WI38 (cell line): ENCODE measurements around the gene VWA1.

ENCODE experiments used
- H3K4me3 ChIP-seq: 2 replicates; pipeline ENCODE4 v1.5.1; 2011; ENCODE audit warnings: low read depth, mild to moderate bottlenecking, control low read depth, low read length
- TF ChIP-seq, protein P1 (sequence below): IDR thresholded peaks from 2 replicates; pipeline ENCODE4 v1.5.1; 2012; ENCODE audit warnings: low read depth, mild to moderate bottlenecking, control low read depth, low read length

VWA1 gene

DNA sequence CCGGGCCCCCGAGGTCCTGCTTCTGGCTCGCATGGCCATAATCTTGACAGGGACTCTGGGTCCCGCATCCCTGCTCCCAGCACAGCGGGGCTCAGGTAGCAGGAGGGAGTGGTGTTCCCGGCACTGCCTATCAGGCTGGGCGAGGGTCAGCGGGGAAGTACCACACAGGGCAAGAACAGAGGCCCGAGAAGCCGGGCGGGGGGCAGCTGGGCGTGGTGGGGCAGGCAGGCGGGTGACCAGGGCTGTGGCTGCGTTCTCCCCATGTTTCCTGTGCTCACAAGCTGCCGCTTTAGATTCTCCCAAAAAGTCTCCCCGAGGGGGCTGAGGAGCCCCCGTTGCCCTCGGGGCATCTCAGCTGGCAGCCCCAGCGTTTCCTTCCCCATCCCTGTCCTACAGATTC, 54.4 kb downstream of the VWA1 start:
- TF ChIP-seq, protein P1, sequence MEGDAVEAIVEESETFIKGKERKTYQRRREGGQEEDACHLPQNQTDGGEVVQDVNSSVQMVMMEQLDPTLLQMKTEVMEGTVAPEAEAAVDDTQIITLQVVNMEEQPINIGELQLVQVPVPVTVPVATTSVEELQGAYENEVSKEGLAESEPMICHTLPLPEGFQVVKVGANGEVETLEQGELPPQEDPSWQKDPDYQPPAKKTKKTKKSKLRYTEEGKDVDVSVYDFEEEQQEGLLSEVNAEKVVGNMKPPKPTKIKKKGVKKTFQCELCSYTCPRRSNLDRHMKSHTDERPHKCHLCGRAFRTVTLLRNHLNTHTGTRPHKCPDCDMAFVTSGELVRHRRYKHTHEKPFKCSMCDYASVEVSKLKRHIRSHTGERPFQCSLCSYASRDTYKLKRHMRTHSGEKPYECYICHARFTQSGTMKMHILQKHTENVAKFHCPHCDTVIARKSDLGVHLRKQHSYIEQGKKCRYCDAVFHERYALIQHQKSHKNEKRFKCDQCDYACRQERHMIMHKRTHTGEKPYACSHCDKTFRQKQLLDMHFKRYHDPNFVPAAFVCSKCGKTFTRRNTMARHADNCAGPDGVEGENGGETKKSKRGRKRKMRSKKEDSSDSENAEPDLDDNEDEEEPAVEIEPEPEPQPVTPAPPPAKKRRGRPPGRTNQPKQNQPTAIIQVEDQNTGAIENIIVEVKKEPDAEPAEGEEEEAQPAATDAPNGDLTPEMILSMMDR, result no peak

DNA sequence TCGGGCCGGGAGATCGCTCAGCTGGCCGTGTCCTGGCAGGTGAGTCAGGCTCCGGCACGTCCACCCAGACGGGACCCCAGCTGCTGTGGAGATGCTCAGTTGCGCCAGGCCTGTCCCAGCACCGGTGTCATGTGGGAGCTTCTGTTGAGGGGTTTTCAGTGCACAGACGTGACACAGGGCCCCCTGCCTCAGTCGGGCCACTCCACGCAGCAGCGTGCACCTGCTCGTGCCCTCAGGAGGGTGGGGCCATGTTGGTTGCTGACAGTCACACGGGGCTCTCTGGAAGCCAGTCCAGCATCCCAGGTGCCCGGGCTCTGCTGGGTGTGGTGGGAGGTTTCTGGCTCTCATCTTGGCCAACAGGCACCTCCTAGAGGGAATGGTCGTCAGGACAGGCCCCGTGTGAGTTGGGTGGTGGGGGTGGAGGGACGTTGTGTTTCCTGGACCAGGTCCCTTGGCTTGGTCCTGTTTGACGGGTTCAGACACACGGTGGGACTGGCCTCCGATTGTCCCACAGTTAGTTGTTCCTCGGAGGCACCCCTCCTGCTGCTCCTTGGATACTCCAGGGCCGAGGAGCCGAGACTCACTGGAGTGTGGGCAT, 55.2 kb downstream of the VWA1 start:
- TF ChIP-seq, protein P1, result no peak
- H3K4me3 ChIP-seq, result no peak overlapping the region

More for the DNA sequence above, 54.4 kb downstream of the VWA1 start:
- no peak overlapping the region for H3K4me3 ChIP-seq

DNA sequence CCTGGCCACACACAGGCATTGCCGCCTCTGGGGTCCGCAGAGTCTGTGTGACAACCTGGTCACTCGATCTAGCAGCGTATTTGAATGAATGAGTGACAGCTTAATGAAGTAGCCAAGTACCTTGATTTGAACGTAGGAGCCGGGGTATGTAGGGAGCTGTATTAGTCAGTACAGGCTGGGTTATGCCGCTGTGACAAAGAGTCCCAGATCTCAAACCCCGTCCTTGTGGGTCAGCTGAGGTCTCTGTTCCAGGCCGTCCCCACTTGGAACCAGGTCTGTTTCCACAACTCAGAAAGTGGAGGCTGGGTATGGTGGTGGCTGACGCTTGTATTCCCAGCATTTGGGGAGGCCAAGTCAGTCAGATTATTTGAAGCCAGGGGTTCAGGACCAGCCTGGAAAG, 56.1 kb downstream of the VWA1 start:
- H3K4me3 ChIP-seq, result no peak overlapping the region
- TF ChIP-seq, protein P1, result no peak
